ENCODE data around the gene CYB5R4.
"Not testable (repeated sequence)": the region's sequence is repeated elsewhere in the genome, so short reads cannot be mapped to it uniquely, and the experiment has no call there.

The CYB5R4 gene

DNA sequence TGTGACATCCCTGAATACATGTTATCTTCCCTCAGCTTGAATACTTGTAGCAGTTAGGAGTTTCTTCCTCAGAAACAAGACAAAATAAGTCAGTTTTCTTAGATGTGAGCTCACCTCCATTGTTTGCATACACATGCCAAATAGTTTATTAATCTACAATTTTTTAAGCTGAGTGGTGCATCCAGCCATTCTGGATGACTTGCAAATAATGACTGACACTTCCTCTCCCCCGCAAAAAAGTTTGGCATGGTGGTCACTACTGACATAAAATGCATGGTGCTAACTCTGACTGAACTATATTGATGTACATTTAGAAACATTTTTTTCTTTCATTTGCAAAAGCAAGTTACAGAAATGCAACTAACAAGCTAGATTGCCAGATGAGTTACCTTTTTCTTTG lies 55.5 kb downstream of the CYB5R4 start:
- no peak for DNase-seq

GRCh38 chr6:83917001-83917400 lies 57.5 kb downstream of the CYB5R4 start:
- DNase-seq: no peak

DNA sequence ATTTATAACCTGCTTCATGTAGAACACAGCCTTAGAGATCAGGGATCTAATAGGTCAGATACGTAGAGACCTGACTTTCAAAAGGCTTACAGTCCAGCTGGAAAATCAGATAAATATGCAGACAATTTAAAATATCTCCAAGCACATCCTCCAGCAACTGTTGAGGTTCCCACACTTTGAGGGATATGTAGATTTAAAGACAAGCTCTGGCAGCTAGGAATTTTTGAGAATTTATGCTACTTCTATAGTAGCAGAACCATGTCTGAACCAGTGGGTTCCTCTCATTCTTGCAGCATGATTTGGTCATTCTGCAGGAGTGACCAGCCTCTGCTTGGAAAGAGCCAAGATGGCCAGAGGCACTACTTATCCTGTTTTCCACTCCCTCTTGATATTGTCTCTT lies 60.5 kb downstream of the CYB5R4 start:
- no peak for DNase-seq

GRCh38 chr6:83921315-83921714 lies 61.8 kb downstream of the CYB5R4 start:
- DNase-seq: no peak

GRCh38 chr6:83927470-83927869 lies 68.0 kb downstream of the CYB5R4 start:
- DNase-seq: no peak

- DNase-seq: no peak
Observed at GRCh38 chr6:83928286-83928685, 68.8 kb downstream of the CYB5R4 start.

DNA sequence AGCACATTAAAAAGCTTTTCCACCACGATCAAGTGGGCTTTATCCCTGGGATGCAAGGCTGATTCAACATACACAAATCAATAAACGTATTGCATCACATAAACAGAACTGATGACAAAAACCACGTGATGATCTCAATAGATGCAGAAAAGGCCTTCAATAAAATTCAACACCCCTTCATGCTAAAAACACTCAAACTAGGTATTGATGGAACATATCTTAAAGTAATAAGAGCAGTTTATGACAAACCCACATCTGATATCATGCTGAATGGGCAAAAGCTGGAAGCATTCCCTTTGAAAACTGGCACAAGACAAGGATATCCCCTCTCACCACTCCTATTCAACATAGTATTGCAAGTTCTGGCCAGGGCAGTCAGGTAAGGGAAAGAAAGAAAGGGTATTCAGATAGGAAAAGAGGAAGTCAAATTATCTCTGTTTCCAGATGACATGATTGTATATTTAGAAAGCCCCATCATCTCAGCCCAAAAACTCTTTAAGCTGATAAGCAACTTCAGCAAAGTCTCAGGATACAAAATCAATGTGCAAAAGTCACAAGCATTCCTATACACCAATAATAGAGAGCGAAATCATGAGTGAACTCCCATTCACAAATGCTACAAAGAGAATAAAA lies 86.8 kb downstream of the CYB5R4 start:
- not testable (repeated sequence) for DNase-seq

DNA sequence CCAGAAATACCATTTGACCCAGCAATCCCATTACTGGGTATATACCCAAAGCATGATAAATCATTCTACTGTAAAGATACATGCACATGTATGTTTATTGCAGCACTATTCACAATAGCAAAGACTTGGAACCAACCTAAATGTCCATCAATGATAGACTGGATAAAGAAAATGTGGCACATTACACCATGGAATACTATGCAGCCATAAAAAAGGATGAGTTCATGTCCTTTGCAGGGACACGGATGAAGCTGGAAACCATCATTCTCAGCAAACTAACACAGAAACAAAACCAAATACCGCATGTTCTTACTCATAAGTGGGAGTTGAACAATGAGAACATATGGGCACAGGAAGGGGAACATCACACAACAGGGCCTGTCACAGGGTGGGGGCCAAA lies 88.5 kb downstream of the CYB5R4 start:
- not testable (repeated sequence) for DNase-seq

GRCh38 chr6:83948851-83949250 lies 89.4 kb downstream of the CYB5R4 start:
- no peak for DNase-seq

DNA sequence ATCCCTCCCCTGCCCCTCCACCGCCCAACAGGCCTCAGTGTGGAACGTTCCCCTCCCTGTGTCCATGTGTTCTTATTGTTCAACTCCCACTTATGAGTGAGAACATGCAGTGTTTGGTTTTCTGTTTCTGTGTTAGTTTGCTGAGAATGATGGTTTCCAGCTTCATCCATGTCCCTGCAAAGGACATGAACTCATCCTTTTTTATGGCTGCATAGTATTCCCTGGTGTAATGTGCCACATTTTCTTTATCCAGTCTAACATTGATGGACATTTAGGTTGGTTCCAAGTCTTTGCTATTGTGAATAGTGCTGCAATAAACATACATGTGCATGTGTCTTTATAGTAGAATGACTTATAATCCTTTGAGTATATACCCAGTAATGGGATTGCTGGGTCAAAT lies 91.9 kb downstream of the CYB5R4 start:
- DNase-seq: not testable (repeated sequence)

DNA sequence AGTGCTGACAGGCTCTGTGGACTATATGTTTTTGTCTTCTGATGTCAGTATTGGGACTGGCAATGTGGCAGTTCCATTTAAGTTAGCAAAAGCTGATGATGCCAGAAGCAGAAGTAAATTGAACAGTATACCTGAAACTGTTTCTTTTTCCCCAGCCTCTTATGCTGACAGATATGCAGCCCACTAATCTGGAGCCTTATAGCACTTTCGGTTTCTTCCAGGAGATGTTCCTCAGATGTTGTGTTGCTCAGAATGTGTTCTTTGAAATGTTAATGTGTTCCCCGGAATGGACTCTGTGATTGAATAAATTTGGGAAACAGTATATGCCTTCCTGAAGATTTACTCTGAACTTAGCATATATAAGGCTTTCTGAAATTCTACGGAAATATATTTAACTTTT lies 93.3 kb downstream of the CYB5R4 start:
- no peak for DNase-seq

DNA sequence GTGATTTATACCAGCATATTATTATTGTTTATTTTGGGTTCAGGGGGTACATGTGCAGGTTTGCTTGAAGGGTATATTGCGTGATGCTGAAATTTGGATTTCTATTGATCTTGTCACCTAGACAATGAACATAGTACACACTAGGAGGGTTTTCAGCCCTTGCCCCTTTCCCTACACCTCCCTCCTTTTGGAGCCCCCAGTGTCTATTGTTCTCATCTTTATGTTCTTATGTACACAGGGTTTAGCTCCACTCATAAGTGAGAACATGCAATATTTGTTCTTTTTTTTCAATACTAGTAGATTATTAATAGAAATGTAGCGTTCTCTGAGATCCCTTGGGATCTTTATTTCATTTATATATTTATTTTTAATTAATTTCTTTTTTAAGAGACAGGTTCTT lies 94.9 kb downstream of the CYB5R4 start:
- DNase-seq: no peak

DNA sequence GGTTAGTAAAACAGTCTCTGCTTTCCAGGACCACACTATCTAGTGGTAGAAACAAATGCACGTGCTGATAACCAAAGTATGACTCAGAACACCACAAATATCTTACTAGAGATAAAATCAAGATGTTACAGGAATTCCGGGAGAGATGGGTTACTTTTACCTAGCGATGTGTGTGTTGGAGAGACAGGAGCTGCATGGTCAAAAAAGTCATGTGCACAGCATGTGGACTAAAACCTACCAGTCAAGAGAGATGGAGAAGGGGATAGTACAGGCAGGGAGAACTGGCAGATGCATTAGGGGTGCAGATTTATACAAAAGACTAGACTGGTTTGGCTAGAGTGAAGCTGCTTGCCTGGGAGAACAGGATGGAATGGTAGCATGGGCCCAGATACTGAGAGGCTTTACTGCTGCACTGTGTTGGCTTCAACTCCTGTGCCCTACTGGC lies 98.8 kb downstream of the CYB5R4 start:
- DNase-seq: no peak

DNA sequence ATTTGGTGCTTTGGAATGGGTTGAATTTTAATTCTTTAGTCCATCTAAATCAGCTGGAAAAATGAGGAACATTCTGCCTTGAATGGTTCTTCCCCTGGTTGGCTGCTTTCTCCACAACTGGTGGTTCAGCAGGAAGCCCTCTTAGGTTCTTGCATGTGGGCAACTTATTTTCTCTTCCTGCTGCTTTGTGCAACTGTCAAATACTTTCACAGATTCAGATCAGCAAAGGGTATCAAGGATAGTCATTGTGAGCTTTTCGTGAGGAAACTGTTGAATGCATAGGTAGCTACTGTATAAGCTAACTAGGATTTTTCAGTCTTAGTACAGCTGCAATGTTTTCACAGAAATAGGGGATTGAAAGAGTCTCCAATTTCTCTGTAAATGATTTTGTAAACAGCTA lies 101.2 kb downstream of the CYB5R4 start:
- DNase-seq: no peak

GRCh38 chr6:83962582-83962981 lies 103.1 kb downstream of the CYB5R4 start:
- DNase-seq: peak; percentile 6

- DNase-seq: no peak
Observed at GRCh38 chr6:83966539-83966938, 107.0 kb downstream of the CYB5R4 start.

DNA sequence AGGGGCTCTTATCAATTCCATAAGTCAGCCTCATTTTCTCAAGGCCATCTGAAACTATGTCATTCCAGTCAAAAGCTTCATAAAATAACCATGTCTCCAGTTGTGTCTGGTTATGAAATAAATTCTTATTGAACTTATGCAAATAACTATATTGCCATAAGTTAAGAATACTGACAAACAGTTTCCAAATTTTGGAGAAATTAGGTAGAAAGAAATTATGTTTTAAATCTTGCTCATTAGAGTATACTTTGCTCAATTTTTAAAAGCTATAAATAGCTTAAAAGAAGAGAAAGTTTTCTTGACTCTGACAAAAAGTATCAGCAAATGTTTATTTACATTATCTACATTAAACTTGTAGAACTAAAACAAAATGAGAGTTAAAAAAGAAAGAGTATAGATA lies 111.1 kb downstream of the CYB5R4 start:
- DNase-seq: no peak

GRCh38 chr6:83974409-83975050 lies 115.0 kb downstream of the CYB5R4 start:
- DNase-seq: no peak

DNA sequence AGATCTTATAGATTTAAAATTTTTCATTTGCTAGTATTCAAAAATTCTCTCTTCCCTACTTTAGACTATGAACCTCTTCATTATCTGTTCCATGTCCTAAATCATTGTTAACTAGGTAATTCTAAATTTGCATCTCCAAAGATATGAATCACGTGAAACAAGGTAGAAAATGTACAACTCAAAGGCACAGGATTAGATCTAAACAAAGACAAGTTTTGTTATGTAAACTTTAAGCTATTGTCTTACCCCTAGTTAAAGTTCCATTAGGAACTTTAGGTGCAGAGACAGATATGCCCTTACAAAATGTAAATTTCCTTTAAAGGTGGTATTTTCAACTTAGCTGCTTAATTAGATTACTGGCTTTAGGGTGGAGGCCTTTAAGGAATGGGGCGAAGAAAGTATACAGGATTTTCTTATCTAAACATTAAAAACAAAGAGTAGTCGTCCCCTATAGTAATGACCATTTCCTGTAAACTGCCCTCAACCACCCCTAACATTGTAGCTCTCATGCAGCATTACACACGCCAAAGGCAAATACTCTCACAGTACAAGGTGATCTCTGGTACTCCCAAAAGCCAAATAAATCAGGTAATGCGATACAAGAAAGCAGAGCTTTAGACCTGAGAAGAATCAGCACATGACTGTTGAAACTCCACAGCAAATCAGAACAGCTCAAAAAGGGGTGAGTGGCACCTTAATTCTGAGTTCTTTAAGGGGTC lies 116.7 kb downstream of the CYB5R4 start:
- no peak for DNase-seq

DNA sequence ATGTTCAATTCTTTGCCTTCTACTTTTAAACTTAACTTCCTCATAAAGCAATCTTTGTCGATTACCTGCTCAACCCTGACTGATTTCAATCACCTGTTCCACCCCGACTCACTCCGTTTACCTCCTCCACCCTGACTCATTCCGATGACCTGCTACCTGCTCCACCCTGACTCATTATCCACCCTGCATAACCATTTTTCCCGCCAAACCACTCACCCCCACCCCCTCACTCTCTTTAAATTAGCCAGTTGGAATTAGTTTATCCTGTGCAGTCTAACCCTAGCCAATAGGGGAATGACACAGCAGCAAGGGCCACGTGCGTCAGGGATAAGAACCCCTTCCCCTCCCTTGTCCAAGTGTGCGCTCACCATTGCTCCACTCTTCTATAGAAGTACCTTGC lies 117.4 kb downstream of the CYB5R4 start:
- DNase-seq: no peak

DNA sequence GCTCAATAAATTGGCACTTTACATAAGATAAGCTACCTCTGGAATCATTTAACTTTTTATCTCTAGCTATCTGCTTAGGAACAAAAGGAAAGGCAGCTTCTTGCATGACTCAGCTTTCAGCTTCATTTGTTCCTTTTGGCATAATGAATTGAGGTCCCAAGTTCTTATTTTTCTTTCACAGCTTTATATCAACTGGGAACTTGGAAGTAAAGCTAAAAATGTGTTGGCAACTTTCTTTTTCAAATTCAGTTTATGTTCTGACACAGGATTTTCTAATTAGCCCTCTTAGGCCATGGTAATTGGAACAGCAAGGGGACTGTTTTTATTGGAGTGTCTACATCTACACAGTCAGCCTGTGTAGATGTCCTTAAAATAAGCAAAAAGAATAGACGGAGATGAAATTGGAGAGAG lies 118.8 kb downstream of the CYB5R4 start:
- no peak for DNase-seq

- DNase-seq: no peak
Observed at GRCh38 chr6:83978997-83979396, 119.5 kb downstream of the CYB5R4 start.

DNA sequence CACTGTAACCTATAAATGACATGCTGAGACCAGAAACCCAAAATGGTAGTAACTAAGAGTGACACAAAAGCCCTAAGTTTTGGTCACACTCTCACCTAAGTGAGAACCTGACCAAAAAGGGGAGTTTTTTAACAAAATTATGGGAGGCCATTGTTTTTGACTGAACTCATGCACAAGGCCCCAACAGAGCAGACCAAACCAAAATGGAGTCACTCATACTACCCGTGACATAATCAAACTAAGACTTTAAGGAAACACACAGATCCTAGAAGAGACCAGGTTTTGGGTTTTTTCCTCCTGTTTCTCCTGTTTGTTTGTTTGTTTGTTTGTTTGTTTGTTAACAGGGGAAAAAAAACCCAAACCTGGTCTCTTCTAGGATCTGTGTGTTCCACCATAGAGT lies 124.9 kb downstream of the CYB5R4 start:
- DNase-seq: no peak

DNA sequence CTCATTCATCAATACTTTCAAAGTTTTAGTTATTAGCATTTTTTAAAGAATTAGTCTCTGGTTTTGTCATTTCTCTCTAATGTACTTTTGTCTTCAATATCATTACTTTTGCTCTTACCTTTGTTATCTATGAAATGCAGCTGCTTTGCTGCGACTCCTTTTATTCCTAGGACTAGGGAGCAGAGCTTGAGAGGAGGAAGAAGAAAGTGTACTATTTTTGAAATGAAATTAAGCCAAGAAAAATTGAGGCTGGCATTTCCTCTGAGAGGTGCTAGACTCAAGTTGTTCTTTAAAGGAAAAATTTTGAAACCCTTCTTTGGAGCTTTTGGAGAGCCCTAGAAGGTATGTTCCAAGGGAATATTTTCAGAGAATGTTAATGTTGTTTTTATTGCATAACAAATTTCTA lies 125.8 kb downstream of the CYB5R4 start:
- DNase-seq: no peak

Measured in inflammatory macrophage treated with lipopolysaccharide for 1 hour (primary cell).